HepG2 (cell line): ENCODE results near the gene FXYD5. TPM values are rescaled to one million over a fixed set of nuclear protein-coding genes. Genes with fewer than 3 reads are reported as not detected.

Experiments used
- ATAC-seq: fragments of 200-7000 bp; cut with Tn5 transposase; 3 replicates; pipeline ENCODE4 v1.9.1; 2020; ENCODE audit warnings: mild to moderate bottlenecking, moderate library complexity
- BruUV-seq: library from RNA; stranded (reverse); fragments of 400-500 nt; replicated peaks from 2 replicates; lab custom pipeline; 2021; lab: Mats Ljungman, UMichigan
- CTCF ChIA-PET: fragments of 300-600 bp; formaldehyde crosslinking; extraction: SDS; loops from one replicate; lab custom pipeline; 2021; ENCODE audit warnings: low total read pairs, inconsistent platforms, low intra/inter-chr PET ratio; lab: Yijun Ruan, JAX
- POLR2A ChIA-PET: fragments of 350-600 bp; sonication (Branson Sonifier 250); formaldehyde crosslinking; loops from one replicate; lab custom pipeline; 2020; ENCODE audit warnings: antibody characterized with exemption, inconsistent platforms; lab: Yijun Ruan, JAX
- DNase-seq: peaks from one replicate; pipeline ENCODE4 v3.0.0-alpha.2; 2015; ENCODE audit warnings: low spot score
- FAIRE-seq: peaks from 3 replicates; lab custom pipeline; 2011; peaks lifted over from hg19 to GRCh38; lab: Jason Lieb, UNC
- H2AFZ ChIP-seq: one replicate; pipeline ENCODE4 v1.6.1; 2011; ENCODE audit warnings: low read length, inconsistent platforms
- H3K27ac ChIP-seq: fragments of 300-600 bp; 3 replicates; pipeline ENCODE4 v1.8.0; 2011; ENCODE audit warnings: mixed run types, mild to moderate bottlenecking, mixed read lengths, low read length, inconsistent platforms; ENCODE audit not compliant: insufficient read depth; ENCODE audit errors: extremely low read length
- H3K27me3 ChIP-seq, 2 experiments: fragments of 200-600 bp in 1 of 2; 2 replicates in 1 of 2; 3 replicates in 1 of 2; pipeline versions ENCODE4 v1.6.0 to v1.8.0; 2011; ENCODE audit warnings: low read length in 2 of 2, mild to moderate bottlenecking in 2 of 2, moderate library complexity in 2 of 2, inconsistent platforms in 1 of 2; ENCODE audit not compliant: insufficient read depth in 2 of 2, control insufficient read depth in 1 of 2
- H3K36me3 ChIP-seq, 2 experiments: fragments of 200-600 bp in 1 of 2; replicated peaks in 1 of 2; 2 replicates in 1 of 2; 3 replicates in 1 of 2; pipeline versions ENCODE4 v1.5.1 to v1.8.0; 2011; ENCODE audit warnings: low read length in 2 of 2, inconsistent platforms in 1 of 2; ENCODE audit not compliant: insufficient read depth in 2 of 2, control insufficient read depth in 1 of 2
- H3K4me1 ChIP-seq: 2 replicates; pipeline ENCODE4 v1.5.1; 2012; ENCODE audit warnings: low read length, inconsistent platforms; ENCODE audit not compliant: insufficient read depth
- H3K4me2 ChIP-seq: 2 replicates; pipeline ENCODE4 v1.6.0; 2011; ENCODE audit warnings: low read depth, low read length, inconsistent platforms
- H3K4me3 ChIP-seq, 3 experiments: fragments of 200-600 bp in 1 of 3; sonication (generic), shearing (Covaris generic) in 1 of 3; replicated peaks in 1 of 3; 2 replicates each; pipeline ENCODE4 v1.5.1; 2011 to 2016; ENCODE audit warnings: low read length in 3 of 3, inconsistent platforms in 2 of 3, low read depth in 2 of 3, mild to moderate bottlenecking in 2 of 3, control low read depth in 1 of 3, mixed read lengths in 1 of 3; ENCODE audit not compliant: insufficient read depth in 1 of 3
- H3K79me2 ChIP-seq: one replicate; pipeline ENCODE4 v1.6.1; 2011; ENCODE audit warnings: low read length, inconsistent platforms; ENCODE audit not compliant: insufficient read depth
- H3K9ac ChIP-seq: 2 replicates; pipeline ENCODE4 v1.6.0; 2011; ENCODE audit warnings: mild to moderate bottlenecking, low read depth, low read length, inconsistent platforms; ENCODE audit not compliant: insufficient read depth
- H3K9me3 ChIP-seq: 2 replicates; pipeline ENCODE4 v1.5.1; 2012; ENCODE audit warnings: mild to moderate bottlenecking, low read length
- H4K20me1 ChIP-seq: 2 replicates; pipeline ENCODE4 v1.6.0; 2011; ENCODE audit warnings: inconsistent platforms, mild to moderate bottlenecking, low read length, moderate library complexity; ENCODE audit not compliant: insufficient read depth
- GZF1 ChIP-seq: sonication (generic); formaldehyde crosslinking; IDR thresholded peaks from 2 replicates; pipeline ENCODE4 v1.5.1; 2020; ENCODE audit warnings: mild to moderate bottlenecking, missing genetic modification reagents
- MAFF ChIP-seq: IDR thresholded peaks from 2 replicates; pipeline ENCODE4 v1.6.1; 2011; ENCODE audit warnings: low read depth, low read length, improper control_type of control experiment
- PRMT3 ChIP-seq: sonication (generic); formaldehyde crosslinking; IDR thresholded peaks from 2 replicates; pipeline ENCODE4 v1.8.1; 2022; ENCODE audit warnings: low read depth, mild to moderate bottlenecking, moderate library complexity, missing genetic modification reagents, borderline replicate concordance
- SP2 ChIP-seq: sonication (generic); formaldehyde crosslinking; IDR thresholded peaks from 2 replicates; pipeline ENCODE4 v1.5.1; 2020; ENCODE audit warnings: mild to moderate bottlenecking, missing genetic modification reagents
- STAG1 ChIP-seq: sonication (generic); formaldehyde crosslinking; IDR thresholded peaks from 2 replicates; pipeline ENCODE4 v1.4.0; 2020; ENCODE audit warnings: missing genetic modification reagents
- YY1 ChIP-seq: IDR thresholded peaks from 2 replicates; pipeline ENCODE4 v1.6.1; 2011; ENCODE audit warnings: low read length, low read depth, moderate library complexity, mild to moderate bottlenecking; ENCODE audit not compliant: insufficient read depth, insufficient replicate concordance
- ZNF224 ChIP-seq: sonication (generic); formaldehyde crosslinking; IDR thresholded peaks from 2 replicates; pipeline ENCODE4 v1.5.0; 2020; ENCODE audit warnings: mild to moderate bottlenecking, missing genetic modification reagents
- ZNF329 ChIP-seq: sonication (generic); formaldehyde crosslinking; IDR thresholded peaks from 2 replicates; pipeline ENCODE4 v1.9.0; 2021; ENCODE audit warnings: low read depth, mild to moderate bottlenecking, missing genetic modification reagents
- ZNF382 ChIP-seq: sonication (generic); formaldehyde crosslinking; IDR thresholded peaks from 2 replicates; pipeline ENCODE4 v1.5.0; 2020; ENCODE audit warnings: missing genetic modification reagents, mild to moderate bottlenecking, borderline replicate concordance
- ZNF44 ChIP-seq: sonication (generic); formaldehyde crosslinking; IDR thresholded peaks from 2 replicates; pipeline ENCODE4 v1.5.1; 2020; ENCODE audit warnings: mild to moderate bottlenecking, missing genetic modification reagents
- ZNF451 ChIP-seq: sonication (generic); formaldehyde crosslinking; IDR thresholded peaks from 2 replicates; pipeline ENCODE4 v1.5.0; 2020; ENCODE audit warnings: mild to moderate bottlenecking, missing genetic modification reagents
- ZNF619 ChIP-seq: sonication (generic); formaldehyde crosslinking; IDR thresholded peaks from 2 replicates; pipeline ENCODE4 v1.4.0; 2020; ENCODE audit warnings: mild to moderate bottlenecking, missing genetic modification reagents
- ZSCAN12 ChIP-seq: sonication (generic); formaldehyde crosslinking; IDR thresholded peaks from 2 replicates; pipeline ENCODE4 v1.9.0; 2021; ENCODE audit warnings: mild to moderate bottlenecking, missing genetic modification reagents
- WGBS: methylation state at CpG from one replicate; pipeline ENCODE4 v1.1.6; 2017; ENCODE audit warnings: low lambda C conversion rate; 5-methylcytosine and 5-hydroxymethylcytosine counted together
- in situ Hi-C: cut with HindIII; loops from 2 replicates; pipeline ENCODE4 v1.10.0; 2017; ENCODE audit warnings: low pct_unique_long_range_greater_than_20kb; ENCODE audit not compliant: extremely low pct_ligation_motif_present
- intact Hi-C: fragments of 100-400 bp; cut with micrococcal nuclease; formaldehyde crosslinking; loops from one replicate; pipeline ENCODE4 v1.10.0; 2022; ENCODE audit not compliant: unreplicated experiment
- polyA plus RNA-seq, 8 experiments: library from polyadenylated mRNA; depleted of rRNA in 3 of 8; stranded (reverse) in 7 of 8; unstranded in 1 of 8; fragments of >200 nt; fragmentation: Illumina TruSeq in 4 of 8; extraction: Trizol in 4 of 8; gene quantifications; 2 replicates each; pipeline versions ENCODE4 v1.2.1 to v1.2.3, GENCODE V29; 2011 to 2016; ENCODE audit warnings: low read depth in 4 of 8, missing spikeins in 1 of 8, mixed read lengths in 1 of 8; ENCODE audit not compliant: insufficient read depth in 1 of 8
- total RNA-seq, 5 experiments: library from RNA; depleted of rRNA; stranded (reverse); fragments of >200 nt; fragmentation: Illumina TruSeq; extraction: Trizol; gene quantifications; 2 replicates each; pipeline ENCODE4 v1.2.3, GENCODE V29; 2016; ENCODE audit warnings: low read depth in 1 of 5
- TF ChIP-seq, protein P1 (sequence below): sonication (generic); formaldehyde crosslinking; conservative IDR thresholded peaks from 2 replicates; pipeline ENCODE4 v1.4.0; 2020; ENCODE audit warnings: missing genetic modification reagents

Gene FXYD5
- total and polyA plus RNA-seq, 2 of the 13 experiments (the other 11 are each of a cell fraction or from before 2014, with no cell fraction given), result 0.65 TPM; not detected in 1

DNA sequence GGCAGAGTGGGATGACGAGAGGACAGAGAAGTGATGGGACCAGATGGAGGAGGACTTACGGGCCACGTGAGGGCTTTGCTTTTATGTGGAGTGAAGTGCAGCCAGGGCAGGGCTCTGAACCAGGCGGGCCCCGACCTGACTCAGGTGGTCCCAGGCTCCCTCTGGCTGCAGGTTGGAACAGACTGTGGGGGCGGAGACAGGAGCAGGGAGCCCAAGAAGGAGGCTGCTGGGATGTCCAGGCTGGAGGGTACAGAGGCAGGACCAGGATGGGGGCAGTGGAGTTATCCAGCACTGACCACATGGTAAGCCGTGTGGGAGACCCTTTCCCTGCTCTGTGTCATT is 2.1 kb downstream of the FXYD5 start:
- no peak for DNase-seq
- Histone ChIP-seq H3K36me3 (no peaks in the 10 kb centered on the region), H3K9me3 (no peaks in the 10 kb centered on the region), H3K79me2 (no peaks in the 10 kb centered on the region), H3K4me3 (no peak overlapping the region), H3K4me2 (no peak overlapping the region), H3K27me3 (peaks cover 21 to 56% of the 10 kb centered on the region in 2 experiments; a peak in 4 of 5 replicates), H3K27ac (no peak overlapping the region), H3K9ac (no peak overlapping the region), H2AFZ (no peak overlapping the region), H3K4me1 (peaks cover 19% of the 10 kb centered on the region), H4K20me1 (0 out of 2 replicates have a peak, but pooled peaks cover 2% of the 10 kb centered on the region)
- no TSS peak for BruUV-seq
- 25% methylated on average over 5 of the region's 7 CpGs for WGBS
- ChIA-PET POLR2A (no interaction called here), CTCF (no interaction called here)
- intact Hi-C loops (no loop called here), in situ Hi-C loops (no loop called here)
- no peak for FAIRE-seq
- TF ChIP-seq ZNF451 (CRISPR knock-in tag) (no peak), GZF1 (no peak), ZSCAN12 (no peak), YY1 (no peak), ZNF619 (CRISPR knock-in tag) (no peak), ZNF44 (CRISPR knock-in tag) (no peak), PRMT3 (CRISPR knock-in tag) (no peak), ZNF224 (no peak), STAG1 (CRISPR knock-in tag) (no peak), MAFF (no peak), ZNF382 (CRISPR knock-in tag) (no peak), SP2 (no peak)
- no peak for ATAC-seq

DNA sequence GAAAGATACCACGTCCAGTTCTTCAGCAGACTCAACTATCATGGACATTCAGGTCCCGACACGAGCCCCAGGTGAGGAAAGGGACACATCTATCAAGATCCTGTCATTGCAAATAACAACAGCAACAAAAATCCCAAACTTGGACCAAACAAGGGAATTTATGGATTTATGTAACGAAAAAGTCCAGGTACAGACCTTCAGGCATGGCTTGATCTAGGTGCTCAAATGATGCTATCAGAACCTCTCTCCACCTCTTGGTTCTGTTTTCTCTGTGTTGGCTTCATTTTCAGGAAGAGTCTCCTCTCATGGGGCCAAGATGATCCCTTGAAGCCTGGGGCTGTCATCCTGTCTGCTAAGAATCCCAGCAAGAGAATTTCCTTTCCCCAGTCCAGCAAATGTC is 2.9 kb downstream of the FXYD5 start:
- no peak overlapping the region for H3K4me2 ChIP-seq
- 0 out of 2 replicates have a peak, but pooled peaks cover 2% of the 10 kb centered on the region for H4K20me1 ChIP-seq
- no peaks in the 10 kb centered on the region for H3K79me2 ChIP-seq
- peaks cover 20 to 52% of the 10 kb centered on the region in 2 experiments; a peak in 4 of 5 replicates for H3K27me3 ChIP-seq
- H3K27ac ChIP-seq, result no peak overlapping the region
- 58% methylated on average over 4 of the region's 4 CpGs for WGBS
- H3K4me1 ChIP-seq, result peaks cover 19% of the 10 kb centered on the region
- intact Hi-C loops, result no loop called here
- no peaks in the 10 kb centered on the region for H3K36me3 ChIP-seq
- H3K9ac ChIP-seq, result no peak overlapping the region
- no peak for FAIRE-seq
- no peak overlapping the region for H2AFZ ChIP-seq
- POLR2A ChIA-PET, result no interaction called here
- peak; percentile 98 for TF ChIP-seq ZNF329
- TF ChIP-seq, protein P1, sequence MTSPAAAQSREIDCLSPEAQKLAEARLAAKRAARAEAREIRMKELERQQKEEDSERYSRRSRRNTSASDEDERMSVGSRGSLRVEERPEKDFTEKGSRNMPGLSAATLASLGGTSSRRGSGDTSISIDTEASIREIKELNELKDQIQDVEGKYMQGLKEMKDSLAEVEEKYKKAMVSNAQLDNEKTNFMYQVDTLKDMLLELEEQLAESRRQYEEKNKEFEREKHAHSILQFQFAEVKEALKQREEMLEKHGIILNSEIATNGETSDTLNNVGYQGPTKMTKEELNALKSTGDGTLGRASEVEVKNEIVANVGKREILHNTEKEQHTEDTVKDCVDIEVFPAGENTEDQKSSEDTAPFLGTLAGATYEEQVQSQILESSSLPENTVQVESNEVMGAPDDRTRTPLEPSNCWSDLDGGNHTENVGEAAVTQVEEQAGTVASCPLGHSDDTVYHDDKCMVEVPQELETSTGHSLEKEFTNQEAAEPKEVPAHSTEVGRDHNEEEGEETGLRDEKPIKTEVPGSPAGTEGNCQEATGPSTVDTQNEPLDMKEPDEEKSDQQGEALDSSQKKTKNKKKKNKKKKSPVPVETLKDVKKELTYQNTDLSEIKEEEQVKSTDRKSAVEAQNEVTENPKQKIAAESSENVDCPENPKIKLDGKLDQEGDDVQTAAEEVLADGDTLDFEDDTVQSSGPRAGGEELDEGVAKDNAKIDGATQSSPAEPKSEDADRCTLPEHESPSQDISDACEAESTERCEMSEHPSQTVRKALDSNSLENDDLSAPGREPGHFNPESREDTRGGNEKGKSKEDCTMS (CRISPR knock-in tag), result no peak
- TF ChIP-seq, all 625 proteins: peak for 1
- in situ Hi-C loops, result no loop called here
- Histone ChIP-seq H3K4me3 (no peak overlapping the region), H3K9me3 (no peaks in the 10 kb centered on the region)
- ATAC-seq, result no peak
- no peak for DNase-seq
- no TSS peak for BruUV-seq
- CTCF ChIA-PET, result no interaction called here
